Upper lobe of left lung (tissue), 6 donors: Measurements from ENCODE around the gene CNTNAP1. TPM values are rescaled to one million over a fixed set of nuclear protein-coding genes. Genes with fewer than 3 reads are reported as not detected.

Experiments
- ATAC-seq, 2 donors: fragments of 200-7000 bp; cut with Tn5 transposase; one replicate each; pipeline ENCODE4 v1.9.1; 2022; ENCODE audit warnings: mild to moderate bottlenecking in 2 of 2, moderate library complexity in 2 of 2; ENCODE audit not compliant: low FRiP score in 2 of 2
- DNase-seq, 2 donors: peaks; one replicate each; pipeline ENCODE4 v3.0.0-alpha.2; 2019 to 2020
- H3K27ac ChIP-seq, 4 donors: fragments of 200-600 bp; sonication (generic); one replicate each; pipeline ENCODE4 v1.5.1; 2016 to 2019
- H3K27me3 ChIP-seq, 4 donors: fragments of 200-600 bp; sonication (generic); one replicate each; pipeline ENCODE4 v1.5.1; 2017 to 2019
- H3K36me3 ChIP-seq, 4 donors: fragments of 200-600 bp; sonication (generic); one replicate each; pipeline ENCODE4 v1.5.1; 2016 to 2019
- H3K4me1 ChIP-seq, 4 donors: fragments of 200-600 bp; sonication (generic); one replicate each; pipeline ENCODE4 v1.5.1; 2018 to 2019
- H3K4me3 ChIP-seq, 4 donors: fragments of 200-600 bp; sonication (generic); one replicate each; pipeline ENCODE4 v1.5.1; 2017 to 2019; ENCODE audit warnings: mild to moderate bottlenecking in 2 of 4, moderate library complexity in 1 of 4
- H3K9me3 ChIP-seq, 4 donors: fragments of 200-600 bp; sonication (generic); one replicate each; pipeline ENCODE4 v1.5.1; 2018 to 2019
- EP300 ChIP-seq, 4 donors: sonication (generic); formaldehyde crosslinking; IDR thresholded peaks; one replicate each; pipeline ENCODE4 v1.5.1; 2017; ENCODE audit warnings: antibody characterized with exemption in 4 of 4, control low read depth in 2 of 4
- POLR2A ChIP-seq, 4 donors: fragments of 450-650 bp; IDR thresholded peaks; one replicate each; pipeline ENCODE4 v1.5.1; 2016 to 2017; ENCODE audit warnings: antibody characterized with exemption in 4 of 4, mild to moderate bottlenecking in 2 of 4
- POLR2AphosphoS5 ChIP-seq, 2 donors: sonication (generic); formaldehyde crosslinking; IDR thresholded peaks; one replicate each; pipeline ENCODE4 v1.5.1; 2017; ENCODE audit warnings: antibody characterized with exemption in 2 of 2
- WGBS, 2 donors: methylation state at CpG; one replicate each; pipeline ENCODE4 v1.1.5; 2017 to 2018; 5-methylcytosine and 5-hydroxymethylcytosine counted together
- total RNA-seq, 6 donors: library from RNA; depleted of rRNA in 4 of 6; stranded (reverse); fragments of >200 nt in 4 of 6; gene quantifications; one replicate each; pipeline versions ENCODE4 v1.1.0 to v1.2.1, GENCODE V29; 2016 to 2021
- TF ChIP-seq, protein P1 (sequence below), 6 experiments: fragments of 450-650 bp in 4 of 6; fragments of 200-600 bp in 2 of 6; sonication (generic) in 2 of 6; IDR thresholded peaks; one replicate each; pipeline ENCODE4 v1.5.1; 2016 to 2019; ENCODE audit warnings: antibody characterized with exemption in 6 of 6
- donor health status: DM: no; HTN: no; CAD: no; lungs with moderate emphysema.
- donor health status: DM: no; HTN: yes; CAD: no; lungs with severe emphysema.

The CNTNAP1 gene
- total RNA-seq, 6 donors from 2014 or later = 1.7 to 37.7 (median 4.3) TPM

- TF ChIP-seq, protein P1, sequence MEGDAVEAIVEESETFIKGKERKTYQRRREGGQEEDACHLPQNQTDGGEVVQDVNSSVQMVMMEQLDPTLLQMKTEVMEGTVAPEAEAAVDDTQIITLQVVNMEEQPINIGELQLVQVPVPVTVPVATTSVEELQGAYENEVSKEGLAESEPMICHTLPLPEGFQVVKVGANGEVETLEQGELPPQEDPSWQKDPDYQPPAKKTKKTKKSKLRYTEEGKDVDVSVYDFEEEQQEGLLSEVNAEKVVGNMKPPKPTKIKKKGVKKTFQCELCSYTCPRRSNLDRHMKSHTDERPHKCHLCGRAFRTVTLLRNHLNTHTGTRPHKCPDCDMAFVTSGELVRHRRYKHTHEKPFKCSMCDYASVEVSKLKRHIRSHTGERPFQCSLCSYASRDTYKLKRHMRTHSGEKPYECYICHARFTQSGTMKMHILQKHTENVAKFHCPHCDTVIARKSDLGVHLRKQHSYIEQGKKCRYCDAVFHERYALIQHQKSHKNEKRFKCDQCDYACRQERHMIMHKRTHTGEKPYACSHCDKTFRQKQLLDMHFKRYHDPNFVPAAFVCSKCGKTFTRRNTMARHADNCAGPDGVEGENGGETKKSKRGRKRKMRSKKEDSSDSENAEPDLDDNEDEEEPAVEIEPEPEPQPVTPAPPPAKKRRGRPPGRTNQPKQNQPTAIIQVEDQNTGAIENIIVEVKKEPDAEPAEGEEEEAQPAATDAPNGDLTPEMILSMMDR (IDR thresholded peaks at IDR 0.05) = no peak
- TF ChIP-seq POLR2A (IDR thresholded peaks at IDR 0.05) (peak in 3 of 4 donors; percentile 34 to 65 (median 54)), POLR2AphosphoS5 (IDR thresholded peaks at IDR 0.05) (peak; percentile 29 to 56), EP300 (IDR thresholded peaks at IDR 0.05) (no peak)
- DNase-seq = peak; percentile 94 to 98
- Histone ChIP-seq H3K27ac (peak overlapping the region; percentile 91 to 98 (median 93)), H3K9me3 (no peaks in the 10 kb centered on the region), H3K4me1 (peaks cover 73 to 88% (median 76%) of the 10 kb centered on the region in 4 donors), H3K4me3 (peak overlapping the region; percentile 64 to 92 (median 85)), H3K36me3 (peaks cover 0 to 5% (median 2%) of the 10 kb centered on the region in 4 donors), H3K27me3 (peaks cover 0 to 6% (median 3%) of the 10 kb centered on the region in 4 donors)
- ATAC-seq = peak; percentile 70 to 79
- WGBS, 2 donors = 1% methylated on average over 17 to 23 of the region's 53 CpGs
Measured at GRCh38 chr17:42677921-42678781, 4.2 kb upstream of the CNTNAP1 start.

GRCh38 chr17:42678951-42679491 is 3.3 kb upstream of the CNTNAP1 start:
- peak in 1 of 4 donors; percentile 2 for TF ChIP-seq EP300 (IDR thresholded peaks at IDR 0.05)
- TF ChIP-seq, protein P1 (IDR thresholded peaks at IDR 0.05) = no peak
- H3K27me3 ChIP-seq = peaks cover 0 to 9% (median 3%) of the 10 kb centered on the region in 4 donors
- peak; percentile 39 to 76 for DNase-seq
- H3K4me3 ChIP-seq = peak overlapping the region in 3 of 4 donors; percentile 85 to 92 (median 85)
- no peaks in the 10 kb centered on the region for H3K9me3 ChIP-seq
- WGBS, 2 donors = 3 to 6% methylated on average over 13 to 16 of the region's 18 CpGs
- H3K36me3 ChIP-seq = no peaks in the 10 kb centered on the region
- peaks cover 73 to 88% (median 75%) of the 10 kb centered on the region in 4 donors for H3K4me1 ChIP-seq
- peak overlapping the region; percentile 91 to 98 (median 93) for H3K27ac ChIP-seq
- ATAC-seq = no peak

GRCh38 chr17:42679492-42680330 is 2.6 kb upstream of the CNTNAP1 start:
- H3K27ac ChIP-seq = peak overlapping the region; percentile 91 to 98 (median 93)
- peaks cover 0 to 7% (median 3%) of the 10 kb centered on the region in 4 donors for H3K27me3 ChIP-seq
- peaks cover 69 to 85% (median 71%) of the 10 kb centered on the region in 4 donors for H3K4me1 ChIP-seq

GRCh38 chr17:42680331-42680808 is 2.0 kb upstream of the CNTNAP1 start:
- Histone ChIP-seq H3K27me3 (peaks cover 0 to 6% (median 3%) of the 10 kb centered on the region in 4 donors), H3K9me3 (no peaks in the 10 kb centered on the region), H3K4me1 (peaks cover 63 to 78% (median 66%) of the 10 kb centered on the region in 4 donors), H3K27ac (peak overlapping the region; percentile 91 to 98 (median 93)), H3K4me3 (peak overlapping the region in 3 of 4 donors; percentile 85 to 92 (median 85)), H3K36me3 (peaks cover 0 to 5% (median 0%) of the 10 kb centered on the region in 4 donors)
- 76 to 79% methylated on average over 4 to 20 of the region's 20 CpGs for WGBS, 2 donors
- no peak for ATAC-seq
- TF ChIP-seq POLR2AphosphoS5 (IDR thresholded peaks at IDR 0.05) (no peak), EP300 (IDR thresholded peaks at IDR 0.05) (no peak), POLR2A (IDR thresholded peaks at IDR 0.05) (no peak)
- TF ChIP-seq, protein P1 (IDR thresholded peaks at IDR 0.05) = no peak
- no peak for DNase-seq

More at GRCh38 chr17:42679492-42680330, 2.6 kb upstream of the CNTNAP1 start:
- Histone ChIP-seq H3K36me3 (no peaks in the 10 kb centered on the region), H3K9me3 (no peaks in the 10 kb centered on the region), H3K4me3 (peak overlapping the region in 3 of 4 donors; percentile 85 to 92 (median 85))
- ATAC-seq (peak; percentile 56 to 67), DNase-seq (peak; percentile 81 to 97)
- 0% methylated on average over 2 to 35 of the region's 78 CpGs for WGBS, 2 donors
- TF ChIP-seq POLR2AphosphoS5 (IDR thresholded peaks at IDR 0.05) (peak in 1 of 2 donors; percentile 51), EP300 (IDR thresholded peaks at IDR 0.05) (no peak), POLR2A (IDR thresholded peaks at IDR 0.05) (peak in 1 of 4 donors; percentile 24)
- TF ChIP-seq, protein P1 (IDR thresholded peaks at IDR 0.05) = peak; percentile 88 to 99 (median 98)
